GM23338 (cell line): ENCODE results near the gene PTPN12. TPM values are rescaled to one million over a fixed set of nuclear protein-coding genes. Genes with fewer than 3 reads are reported as not detected.

Experiments
- ATAC-seq: fragments of 200-7000 bp; cut with Tn5 transposase; 3 replicates; pipeline ENCODE4 v1.9.1; 2020
- DNase-seq: peaks from one replicate; pipeline ENCODE4 v3.0.0-alpha.2; 2015; ENCODE audit warnings: low spot score
- H2AFZ ChIP-seq: fragments of 200-600 bp; sonication (generic); 2 replicates; pipeline ENCODE4 v1.8.0; 2016; ENCODE audit warnings: antibody characterized with exemption, mild to moderate bottlenecking, moderate library complexity
- H3F3A ChIP-seq: fragments of 200-600 bp; sonication (generic); replicated peaks from 2 replicates; pipeline ENCODE4 v1.8.0; 2017; ENCODE audit warnings: antibody characterized with exemption, mixed run types, low read depth
- H3K27ac ChIP-seq: fragments of 200-600 bp; sonication (generic); 2 replicates; pipeline ENCODE4 v1.6.1; 2016; ENCODE audit warnings: low read depth
- H3K27me3 ChIP-seq: fragments of 200-600 bp; sonication (generic); 2 replicates; pipeline ENCODE4 v1.8.0; 2016; ENCODE audit warnings: mild to moderate bottlenecking, mixed run types, moderate library complexity; ENCODE audit not compliant: insufficient read depth
- H3K36me3 ChIP-seq: fragments of 200-600 bp; sonication (generic); 2 replicates; pipeline ENCODE4 v1.8.0; 2016; ENCODE audit warnings: mild to moderate bottlenecking; ENCODE audit not compliant: insufficient read depth
- H3K4me1 ChIP-seq: fragments of 200-600 bp; sonication (generic); 2 replicates; pipeline ENCODE4 v1.8.0; 2016; ENCODE audit warnings: mild to moderate bottlenecking, moderate library complexity; ENCODE audit not compliant: insufficient read depth
- H3K4me2 ChIP-seq: fragments of 200-600 bp; sonication (generic); 2 replicates; pipeline ENCODE4 v1.7.1; 2017; ENCODE audit warnings: mixed run types
- H3K4me3 ChIP-seq: fragments of 200-600 bp; sonication (generic); 2 replicates; pipeline ENCODE4 v1.6.1; 2016; ENCODE audit warnings: mixed run types
- H3K79me2 ChIP-seq: fragments of 200-600 bp; sonication (generic); replicated peaks from 2 replicates; pipeline ENCODE4 v1.8.0; 2017; ENCODE audit warnings: mild to moderate bottlenecking; ENCODE audit not compliant: insufficient read depth
- H3K9me2 ChIP-seq: fragments of 200-600 bp; sonication (generic); 2 replicates; pipeline ENCODE4 v1.8.0; 2017; ENCODE audit not compliant: insufficient read depth
- H4K20me1 ChIP-seq: fragments of 200-600 bp; sonication (generic); replicated peaks from 2 replicates; pipeline ENCODE4 v1.8.0; 2017; ENCODE audit warnings: mild to moderate bottlenecking; ENCODE audit not compliant: insufficient read depth
- H3K27ac Mint-ChIP-seq: 2 replicates; pipeline ENCODE4 v1.8.0; 2020; ENCODE audit warnings: inconsistent platforms, mild to moderate bottlenecking, moderate library complexity, mixed read lengths
- H3K27me3 Mint-ChIP-seq: 3 replicates; pipeline ENCODE4 v1.8.0; 2022; ENCODE audit warnings: low read depth, mild to moderate bottlenecking, moderate library complexity, mixed read lengths, inconsistent platforms; ENCODE audit not compliant: insufficient read depth, poor library complexity
- H3K36me3 Mint-ChIP-seq: 3 replicates; pipeline ENCODE4 v1.8.0; 2021; ENCODE audit warnings: low read depth, mild to moderate bottlenecking, inconsistent platforms, moderate library complexity, mixed read lengths
- H3K4me1 Mint-ChIP-seq: 3 replicates; pipeline ENCODE4 v1.8.0; 2020; ENCODE audit warnings: mild to moderate bottlenecking, inconsistent platforms, mixed read lengths
- H3K4me3 Mint-ChIP-seq: 3 replicates; pipeline ENCODE4 v1.8.0; 2021; ENCODE audit warnings: moderate library complexity, mild to moderate bottlenecking, inconsistent platforms, mixed read lengths
- H3K9me3 Mint-ChIP-seq: 3 replicates; pipeline ENCODE4 v1.8.0; 2020; ENCODE audit warnings: moderate library complexity, mild to moderate bottlenecking, inconsistent platforms, mixed read lengths
- CREB1 ChIP-seq: fragments of 250-450 bp; sonication (Bioruptor Pico); IDR thresholded peaks from 2 replicates; pipeline ENCODE4 v1.5.0; 2020; ENCODE audit warnings: low read depth, mild to moderate bottlenecking, moderate library complexity
- CTCF ChIP-seq, 2 experiments: fragments of 200-600 bp in 1 of 2; sonication (generic) in 1 of 2; conservative IDR thresholded peaks; 2 replicates each; pipeline versions ENCODE4 v1.5.1 to v1.6.1; 2016 to 2017; ENCODE audit warnings: antibody characterized with exemption in 2 of 2, low read depth in 2 of 2, mild to moderate bottlenecking in 2 of 2, moderate library complexity in 1 of 2
- ETS1 ChIP-seq: IDR thresholded peaks from 2 replicates; pipeline ENCODE4 v1.6.1; 2016; ENCODE audit warnings: antibody characterized with exemption
- EZH2 ChIP-seq: fragments of 200-600 bp; sonication (generic); IDR thresholded peaks from one replicate; pipeline ENCODE4 v1.8.0; 2017; ENCODE audit warnings: antibody characterized with exemption, mild to moderate bottlenecking, low read depth; ENCODE audit not compliant: unreplicated experiment
- EZH2phosphoT487 ChIP-seq: fragments of 200-600 bp; sonication (generic); IDR thresholded peaks from one replicate; pipeline ENCODE4 v1.8.1; 2018; ENCODE audit warnings: antibody characterized with exemption; ENCODE audit not compliant: unreplicated experiment
- JUNB ChIP-seq: IDR thresholded peaks from one replicate; pipeline ENCODE4 v1.6.1; 2016; ENCODE audit warnings: antibody characterized with exemption; ENCODE audit not compliant: unreplicated experiment
- NANOG ChIP-seq: IDR thresholded peaks from 2 replicates; pipeline ENCODE4 v1.6.1; 2016; ENCODE audit warnings: antibody characterized with exemption, borderline replicate concordance
- POLR2AphosphoS5 ChIP-seq: IDR thresholded peaks from 2 replicates; pipeline ENCODE4 v1.6.1; 2016; ENCODE audit warnings: antibody characterized with exemption, low read depth
- REST ChIP-seq: IDR thresholded peaks from one replicate; pipeline ENCODE4 v1.6.1; 2018; ENCODE audit warnings: antibody characterized with exemption; ENCODE audit not compliant: unreplicated experiment
- STAT1 ChIP-seq: IDR thresholded peaks from one replicate; pipeline ENCODE4 v1.6.1; 2016; ENCODE audit warnings: antibody characterized with exemption; ENCODE audit not compliant: unreplicated experiment
- ZNF114 ChIP-seq: fragments of 250-450 bp; sonication (Bioruptor Pico); IDR thresholded peaks from 2 replicates; pipeline ENCODE4 v1.5.0; 2020; ENCODE audit warnings: mild to moderate bottlenecking, moderate library complexity
- ZNF331 ChIP-seq: fragments of 250-450 bp; sonication (Bioruptor Pico); IDR thresholded peaks from 2 replicates; pipeline ENCODE4 v1.5.0; 2020; ENCODE audit warnings: low read depth, mild to moderate bottlenecking, moderate library complexity
- polyA plus RNA-seq: library from polyadenylated mRNA; unstranded; fragments of >200 nt; fragmentation: Nextera tagmentation; extraction: Ambion mirVana; gene quantifications from 2 replicates; pipeline ENCODE4 v1.2.1, GENCODE V29; 2016
- total RNA-seq: library from RNA; depleted of rRNA; stranded (reverse); fragments of >200 nt; shearing (Covaris generic); gene quantifications from 2 replicates; pipeline ENCODE4 v1.2.3, GENCODE V29; 2014
- TF ChIP-seq, protein P1 (sequence below): fragments of 250-450 bp; sonication (Bioruptor Pico); IDR thresholded peaks from 2 replicates; pipeline ENCODE4 v1.5.0; 2020; ENCODE audit warnings: mild to moderate bottlenecking, moderate library complexity

Gene PTPN12
- total and polyA plus RNA-seq, 2 experiments from 2014 or later, result 58.8 to 187 TPM

DNA sequence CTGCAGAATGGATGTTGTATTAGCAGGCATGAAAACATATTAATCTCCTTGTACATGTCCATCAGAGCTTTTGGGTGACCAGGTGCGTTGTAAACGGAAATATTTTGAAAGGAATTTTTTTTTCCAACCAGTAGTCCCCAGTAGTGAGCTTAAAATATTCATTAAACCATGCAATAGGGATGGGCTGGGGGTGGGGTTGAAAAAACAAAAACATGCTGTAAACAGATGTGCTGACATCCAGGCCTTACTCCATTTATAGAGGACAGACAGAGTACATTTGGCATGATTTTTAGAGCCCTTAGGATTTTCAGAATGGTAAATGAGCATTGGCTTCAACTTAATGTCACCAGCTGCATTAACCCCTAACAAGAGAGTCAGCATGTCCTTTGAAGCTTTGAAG lies 50.2 kb downstream of the PTPN12 start:
- H3K79me2 ChIP-seq, result peaks cover 12% of the 10 kb centered on the region; the same call in 1 of the 2 replicates
- Mint-ChIP-seq H3K4me1 (no peaks in the 10 kb centered on the region), H3K9me3 (no peaks in the 10 kb centered on the region), H3K36me3 (peaks cover 34% of the 10 kb centered on the region), H3K4me3 (no peak overlapping the region), H3K27me3 (no peaks in the 10 kb centered on the region), H3K27ac (no peak overlapping the region)
- TF ChIP-seq ETS1, result no peak
- no peak for TF ChIP-seq ZNF331 (CRISPR knock-in tag)
- no peak for TF ChIP-seq REST
- TF ChIP-seq CTCF (conservative IDR thresholded peaks at IDR 0.05; ENCODE audit: low read depth in 2 of 2), result no peak
- TF ChIP-seq EZH2, result no peak
- no peak for TF ChIP-seq ZNF114 (CRISPR knock-in tag)
- TF ChIP-seq JUNB, result no peak
- TF ChIP-seq, protein P1, sequence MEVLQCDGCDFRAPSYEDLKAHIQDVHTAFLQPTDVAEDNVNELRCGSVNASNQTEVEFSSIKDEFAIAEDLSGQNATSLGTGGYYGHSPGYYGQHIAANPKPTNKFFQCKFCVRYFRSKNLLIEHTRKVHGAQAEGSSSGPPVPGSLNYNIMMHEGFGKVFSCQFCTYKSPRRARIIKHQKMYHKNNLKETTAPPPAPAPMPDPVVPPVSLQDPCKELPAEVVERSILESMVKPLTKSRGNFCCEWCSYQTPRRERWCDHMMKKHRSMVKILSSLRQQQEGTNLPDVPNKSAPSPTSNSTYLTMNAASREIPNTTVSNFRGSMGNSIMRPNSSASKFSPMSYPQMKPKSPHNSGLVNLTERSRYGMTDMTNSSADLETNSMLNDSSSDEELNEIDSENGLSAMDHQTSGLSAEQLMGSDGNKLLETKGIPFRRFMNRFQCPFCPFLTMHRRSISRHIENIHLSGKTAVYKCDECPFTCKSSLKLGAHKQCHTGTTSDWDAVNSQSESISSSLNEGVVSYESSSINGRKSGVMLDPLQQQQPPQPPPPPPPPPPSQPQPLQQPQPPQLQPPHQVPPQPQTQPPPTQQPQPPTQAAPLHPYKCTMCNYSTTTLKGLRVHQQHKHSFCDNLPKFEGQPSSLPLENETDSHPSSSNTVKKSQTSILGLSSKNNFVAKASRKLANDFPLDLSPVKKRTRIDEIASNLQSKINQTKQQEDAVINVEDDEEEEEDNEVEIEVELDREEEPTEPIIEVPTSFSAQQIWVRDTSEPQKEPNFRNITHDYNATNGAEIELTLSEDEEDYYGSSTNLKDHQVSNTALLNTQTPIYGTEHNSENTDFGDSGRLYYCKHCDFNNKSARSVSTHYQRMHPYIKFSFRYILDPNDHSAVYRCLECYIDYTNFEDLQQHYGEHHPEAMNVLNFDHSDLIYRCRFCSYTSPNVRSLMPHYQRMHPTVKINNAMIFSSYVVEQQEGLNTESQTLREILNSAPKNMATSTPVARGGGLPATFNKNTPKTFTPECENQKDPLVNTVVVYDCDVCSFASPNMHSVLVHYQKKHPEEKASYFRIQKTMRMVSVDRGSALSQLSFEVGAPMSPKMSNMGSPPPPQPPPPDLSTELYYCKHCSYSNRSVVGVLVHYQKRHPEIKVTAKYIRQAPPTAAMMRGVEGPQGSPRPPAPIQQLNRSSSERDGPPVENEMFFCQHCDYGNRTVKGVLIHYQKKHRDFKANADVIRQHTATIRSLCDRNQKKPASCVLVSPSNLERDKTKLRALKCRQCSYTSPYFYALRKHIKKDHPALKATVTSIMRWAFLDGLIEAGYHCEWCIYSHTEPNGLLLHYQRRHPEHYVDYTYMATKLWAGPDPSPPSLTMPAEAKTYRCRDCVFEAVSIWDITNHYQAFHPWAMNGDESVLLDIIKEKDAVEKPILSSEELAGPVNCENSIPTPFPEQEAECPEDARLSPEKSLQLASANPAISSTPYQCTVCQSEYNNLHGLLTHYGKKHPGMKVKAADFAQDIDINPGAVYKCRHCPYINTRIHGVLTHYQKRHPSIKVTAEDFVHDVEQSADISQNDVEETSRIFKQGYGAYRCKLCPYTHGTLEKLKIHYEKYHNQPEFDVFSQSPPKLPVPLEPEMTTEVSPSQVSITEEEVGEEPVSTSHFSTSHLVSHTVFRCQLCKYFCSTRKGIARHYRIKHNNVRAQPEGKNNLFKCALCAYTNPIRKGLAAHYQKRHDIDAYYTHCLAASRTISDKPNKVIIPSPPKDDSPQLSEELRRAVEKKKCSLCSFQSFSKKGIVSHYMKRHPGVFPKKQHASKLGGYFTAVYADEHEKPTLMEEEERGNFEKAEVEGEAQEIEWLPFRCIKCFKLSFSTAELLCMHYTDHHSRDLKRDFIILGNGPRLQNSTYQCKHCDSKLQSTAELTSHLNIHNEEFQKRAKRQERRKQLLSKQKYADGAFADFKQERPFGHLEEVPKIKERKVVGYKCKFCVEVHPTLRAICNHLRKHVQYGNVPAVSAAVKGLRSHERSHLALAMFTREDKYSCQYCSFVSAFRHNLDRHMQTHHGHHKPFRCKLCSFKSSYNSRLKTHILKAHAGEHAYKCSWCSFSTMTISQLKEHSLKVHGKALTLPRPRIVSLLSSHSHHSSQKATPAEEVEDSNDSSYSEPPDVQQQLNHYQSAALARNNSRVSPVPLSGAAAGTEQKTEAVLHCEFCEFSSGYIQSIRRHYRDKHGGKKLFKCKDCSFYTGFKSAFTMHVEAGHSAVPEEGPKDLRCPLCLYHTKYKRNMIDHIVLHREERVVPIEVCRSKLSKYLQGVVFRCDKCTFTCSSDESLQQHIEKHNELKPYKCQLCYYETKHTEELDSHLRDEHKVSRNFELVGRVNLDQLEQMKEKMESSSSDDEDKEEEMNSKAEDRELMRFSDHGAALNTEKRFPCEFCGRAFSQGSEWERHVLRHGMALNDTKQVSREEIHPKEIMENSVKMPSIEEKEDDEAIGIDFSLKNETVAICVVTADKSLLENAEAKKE, result no peak
- no peak for TF ChIP-seq CREB1 (CRISPR knock-in tag)
- no peak for TF ChIP-seq STAT1
- TF ChIP-seq POLR2AphosphoS5, result no peak
- TF ChIP-seq EZH2phosphoT487, result no peak
- TF ChIP-seq NANOG, result no peak
- H3K27me3 ChIP-seq, result no peaks in the 10 kb centered on the region
- DNase-seq (no peak), ATAC-seq (no peak)
- H3F3A ChIP-seq, result no peaks in the 10 kb centered on the region
- no peak overlapping the region for H3K4me3 ChIP-seq
- H4K20me1 ChIP-seq, result peaks cover 12% of the 10 kb centered on the region
- H3K4me1 ChIP-seq, result no peaks in the 10 kb centered on the region
- H3K4me2 ChIP-seq, result no peak overlapping the region
- H3K27ac ChIP-seq, result no peak overlapping the region
- peaks cover 18% of the 10 kb centered on the region; the same call in 1 of the 2 replicates for H3K36me3 ChIP-seq
- no peaks in the 10 kb centered on the region for H3K9me2 ChIP-seq
- no peak overlapping the region for H2AFZ ChIP-seq
